ENCODE data around the gene FMN1. TPM values are rescaled to one million over a fixed set of nuclear protein-coding genes. Genes with fewer than 3 reads are reported as not detected.

The FMN1 gene
- total and polyA plus RNA-seq, 2 of the 8 experiments (the other 6 are each of a cell fraction or from before 2014, with no cell fraction given): 0.27 to 3.7 TPM

GRCh38 chr15:33204087-33204486, 9.6 kb upstream of the FMN1 start:
- Histone ChIP-seq H3K27ac (ENCODE audit: low read depth, low read length) (no peak overlapping the region), H2AFZ (ENCODE audit: low read length) (no peak overlapping the region; the same call in 1 of the 2 replicates), H2BK12ac (ENCODE audit: low read depth, low read length) (no peak overlapping the region), H3K56ac (replicated peaks; ENCODE audit: insufficient read length, low read depth, low read length) (no peak overlapping the region), H3K4me1 (replicated peaks in 1 of 4; ENCODE audit: control insufficient read depth in 3 of 4, insufficient read depth in 4 of 4, low read length in 3 of 4) (peaks cover 0 to 5% (median 0%) of the 10 kb centered on the region in 4 experiments; a peak in 2 of 7 replicates), H2AK5ac (ENCODE audit: low read depth, low read length) (no peak overlapping the region), H3K36me3 (ENCODE audit: control insufficient read depth in 2 of 4, insufficient read depth in 4 of 4, low read length in 3 of 4) (no peaks in the 10 kb centered on the region), H2BK20ac (ENCODE audit: low read length) (no peak overlapping the region), H2BK120ac (replicated peaks; ENCODE audit: low read depth, low read length) (no peak overlapping the region), H4K5ac (ENCODE audit: insufficient read length, low read depth, low read length) (no peak overlapping the region), H3K9ac (replicated peaks in 1 of 4; ENCODE audit: extremely low read depth in 1 of 4, low read depth in 3 of 4, low read length in 3 of 4) (no peak overlapping the region), H4K20me1 (replicated peaks in 1 of 2; ENCODE audit: control insufficient read depth in 1 of 2, insufficient read depth in 2 of 2, low read length in 2 of 2) (no peaks in the 10 kb centered on the region), H3K9me3 (ENCODE audit: insufficient read depth in 2 of 2, low read depth in 1 of 2, low read length in 1 of 2) (no peaks in the 10 kb centered on the region), H4K91ac (replicated peaks; ENCODE audit: insufficient read length, low read length) (no peak overlapping the region), H3K23ac (ENCODE audit: insufficient read length) (no peak overlapping the region), H3K23me2 (ENCODE audit: low read depth, low read length) (no peaks in the 10 kb centered on the region), H3K4me3 (ENCODE audit: extremely low read depth in 1 of 4, insufficient read depth in 2 of 4, low read depth in 3 of 4, low read length in 4 of 4) (no peak overlapping the region), H2BK5ac (ENCODE audit: low read depth, low read length) (no peak overlapping the region), H3K4ac (replicated peaks; ENCODE audit: insufficient read length, low read depth, low read length) (no peak overlapping the region), H4K8ac (ENCODE audit: extremely low read depth, insufficient read depth, low read length) (no peak overlapping the region), H3K18ac (ENCODE audit: extremely low read depth, low read length) (no peak overlapping the region), H3K27me3 (replicated peaks in 1 of 4; ENCODE audit: control insufficient read depth in 3 of 4, extremely low read depth in 1 of 4, insufficient read depth in 3 of 4, low read length in 3 of 4) (no peaks in the 10 kb centered on the region), H2BK15ac (ENCODE audit: low read length) (no peak overlapping the region), H3K79me1 (ENCODE audit: low read depth, low read length) (no peaks in the 10 kb centered on the region), H3K79me2 (ENCODE audit: control insufficient read depth in 1 of 2, insufficient read depth in 2 of 2, low read length in 2 of 2) (no peaks in the 10 kb centered on the region), H3K4me2 (ENCODE audit: insufficient read depth in 1 of 2, low read depth in 2 of 2, low read length in 2 of 2) (no peak overlapping the region), H3K14ac (ENCODE audit: insufficient read length) (no peak overlapping the region)
- TF ChIP-seq JUND (IDR thresholded peaks at IDR 0.05; ENCODE audit: low read length): no peak
- TF ChIP-seq PHF8 (conservative IDR thresholded peaks at IDR 0.05; ENCODE audit: low read depth, low read length): no peak
- no peak for TF ChIP-seq ASH2L (IDR thresholded peaks at IDR 0.05; ENCODE audit: low read length)
- TF ChIP-seq RBBP5 (IDR thresholded peaks at IDR 0.05; ENCODE audit: borderline replicate concordance, low read depth, low read length): no peak
- no peak for TF ChIP-seq TCF12 (IDR thresholded peaks at IDR 0.05; ENCODE audit: low read depth, low read length)
- no peak for TF ChIP-seq SP2 (IDR thresholded peaks at IDR 0.05; ENCODE audit: low read length)
- TF ChIP-seq CHD1 (IDR thresholded peaks at IDR 0.05; ENCODE audit: low read depth, low read length): no peak
- no peak for TF ChIP-seq MAFK (IDR thresholded peaks at IDR 0.05; ENCODE audit: low read depth, low read length)
- no peak for TF ChIP-seq E2F6 (IDR thresholded peaks at IDR 0.05)
- TF ChIP-seq GTF2F1 (IDR thresholded peaks at IDR 0.05; ENCODE audit: borderline replicate concordance, low read depth, low read length): no peak
- no peak for TF ChIP-seq RXRA (IDR thresholded peaks at IDR 0.05; ENCODE audit: insufficient read depth, low read depth, low read length)
- no peak for TF ChIP-seq NRF1 (IDR thresholded peaks at IDR 0.05; ENCODE audit: low read depth, low read length)
- no peak for TF ChIP-seq FOSL1 (IDR thresholded peaks at IDR 0.05; ENCODE audit: insufficient read depth, low read depth, low read length)
- TF ChIP-seq JUN (IDR thresholded peaks at IDR 0.05; ENCODE audit: low read depth, low read length): no peak
- no peak for TF ChIP-seq HDAC6 (IDR thresholded peaks at IDR 0.05; ENCODE audit: low read depth, low read length)
- TF ChIP-seq MAX (IDR thresholded peaks at IDR 0.05): no peak
- CTCF ChIA-PET (ENCODE audit: partially characterized antibody): interaction anchor here (2.5 kb wide), 1 partner anchor 12 kb away, joined by 15 read pairs; no protein-coding TSS in a partner anchor
- FAIRE-seq: no peak
- POLR2A ChIA-PET (ENCODE audit: partially characterized antibody): no interaction called here
- no peak for DNase-seq (ENCODE audit: low read depth in 1 of 2, low spot score in 2 of 2)
